ENCODE data around the gene ASIC3.
"Not testable (repeated sequence)": the region's sequence is repeated elsewhere in the genome, so short reads cannot be mapped to it uniquely, and the experiment has no call there.

Gene ASIC3

DNA sequence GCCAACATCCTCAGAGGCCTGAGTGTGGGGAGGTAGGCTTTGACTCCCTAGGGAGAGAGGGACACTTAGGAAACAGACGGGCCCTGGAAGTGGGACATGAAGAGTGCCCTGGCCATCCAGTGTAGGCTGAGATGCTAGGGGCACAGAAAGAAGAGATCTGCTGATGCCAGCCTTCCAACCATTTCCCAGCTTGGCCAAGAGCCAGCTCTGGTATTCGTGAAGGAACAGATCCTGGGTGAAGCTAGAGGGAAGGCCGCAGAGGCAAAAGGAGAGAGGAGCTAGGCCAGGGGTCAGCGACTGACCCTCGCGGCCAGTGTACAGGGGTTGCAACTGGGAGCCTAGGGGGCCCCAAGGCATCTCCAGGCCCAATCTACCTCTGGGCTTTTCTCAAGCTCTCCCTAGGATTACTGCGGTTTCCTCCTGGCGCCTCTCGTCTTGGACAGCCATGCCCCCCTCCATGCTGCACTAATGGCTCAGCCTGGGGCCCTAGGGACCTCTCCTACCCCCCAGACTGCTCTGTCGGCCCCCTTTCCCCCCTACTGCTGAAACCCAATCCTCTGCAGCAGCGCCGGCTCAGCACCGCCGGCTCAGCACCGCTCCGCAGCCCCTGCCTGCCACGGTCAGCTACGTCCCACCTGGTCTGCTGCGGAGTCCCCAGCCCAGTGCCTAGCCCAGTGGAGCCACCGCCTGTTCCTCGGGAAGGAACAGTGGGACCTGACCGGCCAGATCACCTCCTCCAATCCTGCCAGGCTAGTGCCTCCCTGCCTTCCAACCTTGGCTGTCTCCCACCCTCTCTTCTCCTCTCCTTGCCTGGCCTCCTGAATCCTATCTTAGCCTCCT lies at the start of gene ASIC3:
Gene ASIC3 (plus strand): TSS at position 556 of the 840 bp plus-strand sequence. CDS start 355 bp downstream, outside the sequence.
- no peak for DNase-seq (ENCODE audit: low read depth)

GRCh38 chr7:150999001-150999400 lies 49.3 kb upstream of the ASIC3 start:
- no peak for DNase-seq (ENCODE audit: low read depth)

- DNase-seq (ENCODE audit: low read depth), result no peak
Measured at GRCh38 chr7:150999497-151000230, 48.7 kb upstream of the ASIC3 start.

GRCh38 chr7:151000897-151001495 lies 47.3 kb upstream of the ASIC3 start:
- DNase-seq (ENCODE audit: low read depth), result no peak

GRCh38 chr7:151001546-151001945 lies 46.8 kb upstream of the ASIC3 start:
- no peak for DNase-seq (ENCODE audit: low read depth)

DNA sequence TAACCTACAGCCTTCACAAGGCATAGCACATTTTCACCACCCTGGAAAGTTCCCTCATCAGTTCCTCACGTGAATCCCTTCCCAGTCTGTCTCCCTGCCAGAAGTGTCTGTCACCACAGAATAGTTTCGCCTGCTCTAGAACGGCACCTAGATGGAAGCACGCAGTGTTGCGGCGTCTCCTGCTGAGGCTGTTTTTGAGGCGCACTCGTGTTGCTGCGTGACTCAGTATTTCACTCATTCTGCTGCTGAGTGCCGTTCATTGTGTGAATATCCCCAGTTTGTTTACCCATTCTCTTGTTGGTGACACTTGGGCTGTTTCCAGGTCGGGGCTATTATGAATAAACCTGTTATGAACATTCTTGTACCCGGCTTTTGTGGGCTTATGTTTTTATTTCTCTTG lies 44.8 kb upstream of the ASIC3 start:
- no peak for DNase-seq (ENCODE audit: low read depth)

- DNase-seq (ENCODE audit: low read depth), result no peak
Measured at GRCh38 chr7:151005566-151005965, 42.8 kb upstream of the ASIC3 start.

- DNase-seq (ENCODE audit: low read depth), result no peak
Measured at GRCh38 chr7:151006590-151007300, 41.6 kb upstream of the ASIC3 start.

GRCh38 chr7:151007469-151007898 lies 40.8 kb upstream of the ASIC3 start:
- DNase-seq (ENCODE audit: low read depth), result no peak

- peak; percentile 77 for DNase-seq (ENCODE audit: low read depth)
Measured at GRCh38 chr7:151008143-151008510, 40.2 kb upstream of the ASIC3 start.

- peak; percentile 59 for DNase-seq (ENCODE audit: low read depth)
Measured at GRCh38 chr7:151008511-151009323, 39.6 kb upstream of the ASIC3 start.

DNA sequence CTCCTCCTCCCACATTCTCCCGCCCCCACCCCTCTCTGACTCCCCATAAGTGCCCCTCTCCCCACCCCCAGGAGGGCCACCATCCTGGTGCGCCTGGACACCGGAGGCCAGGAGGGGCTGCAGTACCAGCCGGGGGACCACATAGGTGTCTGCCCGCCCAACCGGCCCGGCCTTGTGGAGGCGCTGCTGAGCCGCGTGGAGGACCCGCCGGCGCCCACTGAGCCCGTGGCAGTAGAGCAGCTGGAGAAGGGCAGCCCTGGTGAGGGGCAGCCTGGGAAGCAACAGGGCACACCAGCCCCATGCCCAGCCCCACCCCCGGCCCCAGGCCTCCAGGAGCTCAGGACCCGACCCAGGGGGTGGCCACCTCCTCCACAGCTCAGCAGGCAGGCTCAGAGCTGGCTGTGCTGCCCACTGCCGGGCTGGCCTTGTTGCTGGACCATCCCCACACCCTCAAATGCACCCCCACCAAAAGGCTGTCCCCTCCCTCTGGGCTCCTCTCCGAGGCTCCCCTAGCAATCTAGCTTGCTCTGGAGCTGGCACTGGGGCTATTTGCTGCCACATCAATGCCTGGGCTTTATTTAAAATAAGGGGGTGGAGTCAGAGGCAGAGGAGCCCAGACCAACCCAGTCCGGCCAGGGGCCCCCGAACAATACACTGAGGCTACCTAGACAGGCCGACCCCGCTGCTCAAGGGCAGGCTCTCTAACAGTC lies 38.8 kb upstream of the ASIC3 start:
- no peak for DNase-seq (ENCODE audit: low read depth)

- DNase-seq (ENCODE audit: low read depth), result no peak
Measured at GRCh38 chr7:151010037-151010306, 38.4 kb upstream of the ASIC3 start.

DNA sequence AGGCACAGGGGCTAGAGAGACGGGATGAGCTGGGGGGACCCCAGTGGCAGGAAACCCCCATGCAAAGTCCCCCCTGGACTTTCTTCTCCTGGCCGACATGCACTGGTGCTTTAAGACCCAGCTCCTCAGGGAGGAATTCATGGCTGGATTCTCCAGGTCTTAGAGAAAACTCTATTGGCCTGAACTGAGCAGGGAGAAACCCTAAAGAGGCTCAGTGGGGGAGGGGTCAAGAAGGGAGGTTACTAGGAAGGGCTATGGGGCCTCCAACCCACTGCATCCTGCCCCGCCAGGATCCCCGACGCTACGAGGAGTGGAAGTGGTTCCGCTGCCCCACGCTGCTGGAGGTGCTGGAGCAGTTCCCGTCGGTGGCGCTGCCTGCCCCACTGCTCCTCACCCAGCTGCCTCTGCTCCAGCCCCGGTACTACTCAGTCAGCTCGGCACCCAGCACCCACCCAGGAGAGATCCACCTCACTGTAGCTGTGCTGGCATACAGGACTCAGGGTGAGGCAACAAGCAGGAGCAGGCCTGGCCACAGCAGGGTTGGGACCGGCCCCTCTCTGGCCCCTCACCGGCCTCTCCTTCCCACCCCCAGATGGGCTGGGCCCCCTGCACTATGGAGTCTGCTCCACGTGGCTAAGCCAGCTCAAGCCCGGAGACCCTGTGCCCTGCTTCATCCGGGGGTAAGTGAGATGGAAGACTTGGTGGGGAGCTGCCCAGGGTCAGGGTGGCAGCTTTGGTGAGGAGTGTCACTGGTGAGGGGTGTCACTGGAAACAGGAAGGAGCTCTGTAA lies 37.8 kb upstream of the ASIC3 start:
- DNase-seq (ENCODE audit: low read depth), result peak; percentile 67

GRCh38 chr7:151011097-151011409 lies 37.3 kb upstream of the ASIC3 start:
- DNase-seq (ENCODE audit: low read depth), result no peak

- not testable (repeated sequence) for DNase-seq (ENCODE audit: low read depth)
Measured at GRCh38 chr7:151011616-151012015, 36.7 kb upstream of the ASIC3 start.

DNA sequence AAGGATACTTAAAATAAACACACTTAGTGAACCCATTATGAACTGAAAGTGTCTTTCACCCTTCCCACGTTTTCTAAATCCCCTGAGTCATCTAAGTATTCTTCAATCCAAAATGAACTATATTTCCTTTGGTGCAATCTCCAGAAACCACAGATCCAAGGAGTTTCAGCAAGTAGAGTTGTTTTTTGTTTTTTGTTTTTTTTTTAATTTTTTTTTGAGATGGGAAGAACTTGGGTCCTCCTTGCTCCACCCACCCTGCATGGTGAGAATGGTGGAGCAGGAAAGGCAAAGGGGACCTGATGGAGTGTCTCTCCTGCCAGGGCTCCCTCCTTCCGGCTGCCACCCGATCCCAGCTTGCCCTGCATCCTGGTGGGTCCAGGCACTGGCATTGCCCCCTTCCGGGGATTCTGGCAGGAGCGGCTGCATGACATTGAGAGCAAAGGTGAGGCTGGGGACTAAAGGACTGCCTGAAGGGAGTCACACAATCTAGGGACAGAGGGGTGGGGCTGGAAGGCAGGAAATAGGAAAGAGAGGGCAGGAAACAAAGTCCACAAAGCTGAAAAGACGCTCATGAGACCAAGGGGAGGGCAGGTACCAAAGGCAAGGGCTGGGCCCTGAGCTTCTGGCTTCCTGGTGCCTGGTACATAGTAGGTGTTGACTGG lies 36.2 kb upstream of the ASIC3 start:
- peak; percentile 65 for DNase-seq (ENCODE audit: low read depth)

GRCh38 chr7:151012911-151013347 lies 35.4 kb upstream of the ASIC3 start:
- DNase-seq (ENCODE audit: low read depth), result no peak

- no peak for DNase-seq (ENCODE audit: low read depth)
Measured at GRCh38 chr7:151013356-151013732, 35.0 kb upstream of the ASIC3 start.

All from amniotic epithelial cell (primary cell).